Caco-2 (cell line): Measurements from ENCODE around the gene MYO7A. TPM values are rescaled to one million over a fixed set of nuclear protein-coding genes. Genes with fewer than 3 reads are reported as not detected.

Experiments
- BruUV-seq: library from RNA; stranded (reverse); fragments of 400-500 nt; replicated peaks from 2 replicates; lab custom pipeline; 2021; lab: Mats Ljungman, UMichigan
- CTCF ChIA-PET: fragments of 300-600 bp; sonication (Branson Sonifier 250); formaldehyde crosslinking; loops from one replicate; lab custom pipeline; 2022; ENCODE audit warnings: antibody characterized with exemption; lab: Charles Lee
- POLR2A ChIA-PET: fragments of 300-600 bp; sonication (Branson Sonifier 250); formaldehyde crosslinking; loops from one replicate; lab custom pipeline; 2022; ENCODE audit warnings: antibody characterized with exemption; lab: Charles Lee
- DNase-seq, 2 experiments: peaks; one replicate each; pipeline versions ENCODE4 v3.0.0 to v3.0.0-alpha.2; 2020 to 2022
- H3K27me3 ChIP-seq: replicated peaks from 2 replicates; pipeline ENCODE4 v1.6.0; 2011; ENCODE audit warnings: low read length; ENCODE audit not compliant: control insufficient read depth, insufficient read depth
- H3K36me3 ChIP-seq: 2 replicates; pipeline ENCODE4 v1.5.1; 2011; ENCODE audit warnings: low read length; ENCODE audit not compliant: control insufficient read depth, insufficient read depth
- H3K4me1 ChIP-seq: fragments of 250-450 bp; sonication (Bioruptor Pico); 2 replicates; pipeline ENCODE4 v1.5.1; 2020; ENCODE audit warnings: mild to moderate bottlenecking
- H3K4me3 ChIP-seq: 2 replicates; pipeline ENCODE4 v1.5.1; 2011; ENCODE audit warnings: low read depth, mild to moderate bottlenecking, control low read depth, low read length
- H3K9me3 ChIP-seq: fragments of 250-450 bp; sonication (Bioruptor Pico); 2 replicates; pipeline ENCODE4 v1.5.1; 2020; ENCODE audit warnings: mild to moderate bottlenecking, moderate library complexity
- H3K27ac Mint-ChIP-seq: one replicate; pipeline ENCODE4 v1.8.0; 2022; ENCODE audit warnings: mixed read lengths; ENCODE audit not compliant: unreplicated experiment
- H3K27me3 Mint-ChIP-seq: one replicate; pipeline ENCODE4 v1.8.0; 2022; ENCODE audit warnings: mixed read lengths; ENCODE audit not compliant: insufficient read depth, unreplicated experiment
- H3K36me3 Mint-ChIP-seq: one replicate; pipeline ENCODE4 v1.8.0; 2022; ENCODE audit warnings: mild to moderate bottlenecking, mixed read lengths; ENCODE audit not compliant: insufficient read depth, unreplicated experiment
- H3K4me1 Mint-ChIP-seq: one replicate; pipeline ENCODE4 v1.8.0; 2022; ENCODE audit warnings: low read depth, mixed read lengths; ENCODE audit not compliant: unreplicated experiment
- H3K4me3 Mint-ChIP-seq: one replicate; pipeline ENCODE4 v1.8.0; 2022; ENCODE audit warnings: mild to moderate bottlenecking, moderate library complexity, mixed read lengths; ENCODE audit not compliant: unreplicated experiment
- H3K9me3 Mint-ChIP-seq: one replicate; pipeline ENCODE4 v1.8.0; 2022; ENCODE audit warnings: mixed read lengths; ENCODE audit not compliant: unreplicated experiment
- intact Hi-C: fragments of 100-400 bp; cut with micrococcal nuclease; formaldehyde crosslinking; loops from one replicate; pipeline ENCODE4 v1.10.0; 2022; ENCODE audit not compliant: unreplicated experiment
- total RNA-seq: library from RNA; stranded (reverse); gene quantifications from 2 replicates; pipeline ENCODE4 v1.2.3, GENCODE V29; 2022
- TF ChIP-seq, protein P1 (sequence below), 2 experiments: fragments of 200-600 bp in 1 of 2; IDR thresholded peaks; 1 replicate in 1 of 2; 2 replicates in 1 of 2; pipeline versions ENCODE4 v1.5.1 to v1.8.0; 2011 to 2022; ENCODE audit warnings: antibody characterized with exemption in 1 of 2, control low read depth in 1 of 2, inconsistent platforms in 1 of 2, low read depth in 1 of 2, low read length in 1 of 2, mild to moderate bottlenecking in 1 of 2, moderate library complexity in 1 of 2; ENCODE audit not compliant: insufficient read depth in 1 of 2, severe bottlenecking in 1 of 2, unreplicated experiment in 1 of 2

MYO7A gene
- total RNA-seq, 1 experiment from 2014 or later: 8.9 TPM

DNA sequence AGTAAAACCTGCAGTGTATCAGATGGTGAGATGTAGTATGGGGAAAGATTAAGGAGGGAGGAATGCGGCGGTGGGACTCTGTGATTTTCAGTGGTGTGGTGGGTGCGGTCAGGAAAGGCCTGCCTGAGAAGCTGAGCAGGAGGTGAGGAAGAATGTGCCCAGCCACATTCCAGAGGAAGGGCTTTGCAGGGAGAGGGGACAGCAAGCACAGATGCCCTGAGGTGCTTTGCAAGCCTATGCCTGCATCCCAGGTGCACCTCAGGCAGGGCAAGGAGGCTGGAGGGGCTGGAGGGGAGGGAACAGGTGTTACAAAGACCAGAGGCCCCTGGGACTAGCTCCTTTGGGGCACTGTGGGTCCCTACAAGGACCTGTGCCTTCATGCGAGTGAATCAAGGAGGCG lies 42.1 kb downstream of the MYO7A start:
- CTCF ChIA-PET: interaction anchor here (1.1 to 5.9 kb wide), 2 partner anchors 18 to 43 kb away, joined by 3 to 35 read pairs; partner anchors contain the start of gene MYO7A
- peak overlapping the region; percentile 60 for H3K27ac Mint-ChIP-seq
- no peak overlapping the region for H3K4me3 ChIP-seq
- peaks cover 37% of the 10 kb centered on the region for H3K4me1 ChIP-seq
- no peaks in the 10 kb centered on the region for H3K9me3 ChIP-seq
- DNase-seq: peak; percentile 83 to 95
- no peaks in the 10 kb centered on the region for H3K9me3 Mint-ChIP-seq
- H3K4me1 Mint-ChIP-seq: peaks cover 31% of the 10 kb centered on the region
- peak overlapping the region; percentile 9 for H3K4me3 Mint-ChIP-seq
- intact Hi-C loops: loop anchor here (5.0 kb wide), 2 partner anchors 43 to 123 kb away; partner anchors contain the start of gene MYO7A
- H3K27me3 ChIP-seq: no peaks in the 10 kb centered on the region
- no peaks in the 10 kb centered on the region for H3K36me3 Mint-ChIP-seq
- TF ChIP-seq, protein P1, sequence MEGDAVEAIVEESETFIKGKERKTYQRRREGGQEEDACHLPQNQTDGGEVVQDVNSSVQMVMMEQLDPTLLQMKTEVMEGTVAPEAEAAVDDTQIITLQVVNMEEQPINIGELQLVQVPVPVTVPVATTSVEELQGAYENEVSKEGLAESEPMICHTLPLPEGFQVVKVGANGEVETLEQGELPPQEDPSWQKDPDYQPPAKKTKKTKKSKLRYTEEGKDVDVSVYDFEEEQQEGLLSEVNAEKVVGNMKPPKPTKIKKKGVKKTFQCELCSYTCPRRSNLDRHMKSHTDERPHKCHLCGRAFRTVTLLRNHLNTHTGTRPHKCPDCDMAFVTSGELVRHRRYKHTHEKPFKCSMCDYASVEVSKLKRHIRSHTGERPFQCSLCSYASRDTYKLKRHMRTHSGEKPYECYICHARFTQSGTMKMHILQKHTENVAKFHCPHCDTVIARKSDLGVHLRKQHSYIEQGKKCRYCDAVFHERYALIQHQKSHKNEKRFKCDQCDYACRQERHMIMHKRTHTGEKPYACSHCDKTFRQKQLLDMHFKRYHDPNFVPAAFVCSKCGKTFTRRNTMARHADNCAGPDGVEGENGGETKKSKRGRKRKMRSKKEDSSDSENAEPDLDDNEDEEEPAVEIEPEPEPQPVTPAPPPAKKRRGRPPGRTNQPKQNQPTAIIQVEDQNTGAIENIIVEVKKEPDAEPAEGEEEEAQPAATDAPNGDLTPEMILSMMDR (IDR thresholded peaks at IDR 0.05; ENCODE audit: insufficient read depth in 1 of 2, low read depth in 1 of 2, low read length in 1 of 2, severe bottlenecking in 1 of 2, unreplicated experiment in 1 of 2): no peak
- H3K36me3 ChIP-seq: no peaks in the 10 kb centered on the region
- no peaks in the 10 kb centered on the region for H3K27me3 Mint-ChIP-seq
- no TSS peak for BruUV-seq
- POLR2A ChIA-PET: interaction anchor here (0.6 kb wide), 1 partner anchor 123 kb away, joined by 3 read pairs; no protein-coding TSS in a partner anchor

DNA sequence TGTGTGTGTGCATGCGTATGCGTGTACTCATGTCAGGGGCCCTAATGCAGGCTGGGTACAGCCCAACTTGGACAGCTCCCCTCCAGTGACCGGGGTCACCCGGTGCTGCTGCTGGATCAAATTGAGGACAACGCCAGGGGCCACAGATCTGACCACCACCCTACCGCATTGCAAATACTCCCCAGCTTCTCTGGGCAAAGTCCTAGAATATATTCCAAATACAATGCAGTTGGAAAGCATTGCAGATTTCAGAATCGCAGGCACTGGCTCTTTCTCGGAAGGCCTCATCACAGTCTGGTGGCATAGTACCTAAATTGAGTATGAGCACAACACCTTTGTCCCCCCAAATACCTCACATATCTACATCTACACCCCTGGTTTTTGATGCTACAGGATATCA lies 43.2 kb downstream of the MYO7A start:
- Histone ChIP-seq H3K4me1 (peaks cover 37% of the 10 kb centered on the region), H3K36me3 (no peaks in the 10 kb centered on the region), H3K4me3 (no peak overlapping the region), H3K27me3 (no peaks in the 10 kb centered on the region), H3K9me3 (no peaks in the 10 kb centered on the region)
- Mint-ChIP-seq H3K27ac (no peak overlapping the region), H3K27me3 (no peaks in the 10 kb centered on the region), H3K36me3 (no peaks in the 10 kb centered on the region), H3K4me3 (no peak overlapping the region), H3K9me3 (no peaks in the 10 kb centered on the region), H3K4me1 (peaks cover 31% of the 10 kb centered on the region)
- BruUV-seq: no TSS peak
- ChIA-PET CTCF (interaction anchor here (1.0 to 5.9 kb wide), 4 partner anchors 25 to 44 kb away, joined by 3 to 35 read pairs (median 3); partner anchors contain the start of gene MYO7A), POLR2A (no interaction called here)
- no peak for DNase-seq
- intact Hi-C loops: loop anchor here (5.0 kb wide), 2 partner anchors 44 to 124 kb away; partner anchors contain the start of gene MYO7A
- TF ChIP-seq, protein P1 (IDR thresholded peaks at IDR 0.05; ENCODE audit: insufficient read depth in 1 of 2, low read depth in 1 of 2, low read length in 1 of 2, severe bottlenecking in 1 of 2, unreplicated experiment in 1 of 2): no peak

DNA sequence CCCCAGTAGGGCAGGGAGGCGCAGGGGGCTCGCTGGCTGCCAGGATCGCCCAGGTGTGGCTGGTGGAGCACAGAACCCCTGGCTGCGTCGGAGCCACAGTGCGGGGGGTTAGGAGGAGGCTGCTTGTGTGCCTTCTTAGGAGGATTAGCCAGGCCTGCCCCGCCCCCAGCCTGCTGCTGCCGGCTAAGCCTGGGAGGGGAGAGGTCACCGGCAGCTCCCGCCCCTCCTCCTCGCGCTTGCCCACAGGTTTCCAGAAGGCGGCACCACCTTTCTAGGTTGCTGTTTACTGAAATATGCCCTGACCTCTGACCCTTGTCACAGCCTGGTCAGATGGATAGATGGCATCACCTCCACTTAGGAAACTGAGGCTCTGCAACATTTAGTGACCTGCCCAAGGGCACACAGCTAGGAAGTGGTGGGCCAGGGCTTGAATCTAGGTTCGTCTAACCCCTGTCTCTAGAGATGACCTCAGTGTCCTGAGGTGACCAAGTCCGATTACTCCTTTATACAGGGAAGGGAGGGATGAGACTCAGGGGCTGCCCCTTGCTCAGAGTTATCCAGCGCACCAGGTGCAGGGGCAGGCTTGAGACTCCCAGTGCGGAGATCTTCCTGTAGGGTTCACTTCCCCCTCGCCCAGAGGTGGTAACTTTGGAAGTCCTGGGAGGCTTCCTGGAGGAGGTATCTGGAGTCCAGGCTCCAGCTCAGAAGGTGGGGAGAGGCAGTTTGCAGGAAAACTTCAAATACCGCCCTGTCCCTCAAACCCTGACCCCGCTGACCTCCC lies 44.0 kb downstream of the MYO7A start:
- no peak overlapping the region for H3K27ac Mint-ChIP-seq
- intact Hi-C loops: loop anchor here (5.0 kb wide), 2 partner anchors 45 to 125 kb away; partner anchors contain the start of gene MYO7A
- POLR2A ChIA-PET: no interaction called here

More for the DNA sequence above, 44.0 kb downstream of the MYO7A start:
- H3K9me3 ChIP-seq: no peaks in the 10 kb centered on the region
- no TSS peak for BruUV-seq
- Mint-ChIP-seq H3K27me3 (no peaks in the 10 kb centered on the region), H3K4me1 (peaks cover 31% of the 10 kb centered on the region), H3K4me3 (no peak overlapping the region), H3K36me3 (no peaks in the 10 kb centered on the region), H3K9me3 (no peaks in the 10 kb centered on the region)
- no peak overlapping the region for H3K4me3 ChIP-seq
- H3K4me1 ChIP-seq: peaks cover 37% of the 10 kb centered on the region
- DNase-seq: peak; percentile 78 to 83
- TF ChIP-seq, protein P1 (IDR thresholded peaks at IDR 0.05; ENCODE audit: insufficient read depth in 1 of 2, low read depth in 1 of 2, low read length in 1 of 2, severe bottlenecking in 1 of 2, unreplicated experiment in 1 of 2): no peak
- no peaks in the 10 kb centered on the region for H3K27me3 ChIP-seq
- CTCF ChIA-PET: interaction anchor here (1.0 to 5.9 kb wide), 4 partner anchors 25 to 45 kb away, joined by 3 to 35 read pairs (median 3); partner anchors contain the start of gene MYO7A
- H3K36me3 ChIP-seq: no peaks in the 10 kb centered on the region
